A673 (cell line): ENCODE measurements around the gene CREB3L1. TPM values are rescaled to one million over a fixed set of nuclear protein-coding genes. Genes with fewer than 3 reads are reported as not detected.

Experiments
- BruUV-seq: library from RNA; stranded (reverse); fragments of 400-500 nt; replicated peaks from 2 replicates; lab custom pipeline; 2021; lab: Mats Ljungman, UMichigan
- CTCF ChIA-PET: fragments of 300-600 bp; sonication (Branson Sonifier 250); formaldehyde crosslinking; loops from one replicate; lab custom pipeline; 2022; ENCODE audit warnings: antibody characterized with exemption; lab: Charles Lee
- POLR2A ChIA-PET: fragments of 300-600 bp; sonication (Branson Sonifier 250); formaldehyde crosslinking; loops from one replicate; lab custom pipeline; 2022; ENCODE audit warnings: antibody characterized with exemption; ENCODE audit not compliant: low non-redundant PET; lab: Charles Lee
- DNase-seq: peaks from one replicate; pipeline ENCODE4 v3.0.0-alpha.2; 2015; ENCODE audit warnings: low spot score
- H3K27ac ChIP-seq: fragments of 200-600 bp; sonication (generic); 2 replicates; pipeline ENCODE4 v1.5.1; 2016; ENCODE audit warnings: mixed run types, low read depth, mild to moderate bottlenecking, mixed read lengths, antibody characterized with exemption, low read length; ENCODE audit not compliant: poor library complexity, severe bottlenecking
- H3K27me3 ChIP-seq: fragments of 200-600 bp; sonication (generic); replicated peaks from 2 replicates; pipeline ENCODE4 v1.6.1; 2017; ENCODE audit warnings: mixed run types, low read depth, mild to moderate bottlenecking, mixed read lengths, antibody characterized with exemption, low read length; ENCODE audit not compliant: insufficient read depth, poor library complexity
- H3K36me3 ChIP-seq: fragments of 200-600 bp; sonication (generic); 2 replicates; pipeline ENCODE4 v1.6.1; 2016; ENCODE audit warnings: mixed run types, mild to moderate bottlenecking, mixed read lengths, antibody characterized with exemption, low read length; ENCODE audit not compliant: insufficient read depth, poor library complexity, severe bottlenecking
- H3K4me1 ChIP-seq: fragments of 200-600 bp; sonication (generic); 2 replicates; pipeline ENCODE4 v1.6.1; 2017; ENCODE audit warnings: mixed run types, mild to moderate bottlenecking, mixed read lengths, antibody characterized with exemption, low read length; ENCODE audit not compliant: insufficient read depth, poor library complexity, severe bottlenecking
- H3K4me3 ChIP-seq: fragments of 200-600 bp; sonication (generic); 2 replicates; pipeline ENCODE4 v1.5.1; 2016; ENCODE audit warnings: low read depth, mixed run types, mild to moderate bottlenecking, mixed read lengths, low read length; ENCODE audit not compliant: poor library complexity, severe bottlenecking
- H3K9me3 ChIP-seq: fragments of 200-600 bp; sonication (generic); 2 replicates; pipeline ENCODE4 v1.6.1; 2016; ENCODE audit warnings: mixed run types, low read depth, mild to moderate bottlenecking, mixed read lengths, antibody characterized with exemption, low read length; ENCODE audit not compliant: poor library complexity, severe bottlenecking
- EZH2 ChIP-seq: fragments of 200-600 bp; sonication (generic); IDR thresholded peaks from 2 replicates; pipeline ENCODE4 v1.6.1; 2017; ENCODE audit warnings: borderline replicate concordance, low read depth, mild to moderate bottlenecking, mixed read lengths, antibody characterized with exemption, low read length; ENCODE audit not compliant: poor library complexity, severe bottlenecking
- intact Hi-C: fragments of 100-400 bp; cut with micrococcal nuclease; formaldehyde crosslinking; loops from one replicate; pipeline ENCODE4 v1.10.0; 2022; ENCODE audit not compliant: unreplicated experiment
- total RNA-seq: library from RNA; stranded (reverse); gene quantifications from 2 replicates; pipeline ENCODE4 v1.2.3, GENCODE V29; 2021
- TF ChIP-seq, protein P1 (sequence below): fragments of 300-800, 200-600 bp; sonication (generic); conservative IDR thresholded peaks from 2 replicates; pipeline ENCODE4 v1.5.1; 2017; ENCODE audit warnings: low read depth, mild to moderate bottlenecking, antibody characterized with exemption, low read length, moderate library complexity, mixed read lengths

Gene CREB3L1
- total RNA-seq, 1 experiment from 2014 or later, result 3.5 TPM

GRCh38 chr11:46249938-46250744 is 27.3 kb upstream of the CREB3L1 start:
- POLR2A ChIA-PET, result interaction anchor here (0.6 to 1.2 kb wide), 2 partner anchors 45 to 62 kb away, joined by 3 to 10 read pairs; no protein-coding TSS in a partner anchor
- no peak overlapping the region for H3K27ac ChIP-seq

GRCh38 chr11:46250745-46251052 is 26.8 kb upstream of the CREB3L1 start:
- no TSS peak for BruUV-seq
- Histone ChIP-seq H3K4me3 (no peak overlapping the region), H3K4me1 (peaks cover 6% of the 10 kb centered on the region)

More at GRCh38 chr11:46249938-46250744, 27.3 kb upstream of the CREB3L1 start:
- Histone ChIP-seq H3K36me3 (no peaks in the 10 kb centered on the region), H3K9me3 (no peaks in the 10 kb centered on the region), H3K4me1 (peaks cover 6% of the 10 kb centered on the region), H3K4me3 (no peak overlapping the region), H3K27me3 (no peaks in the 10 kb centered on the region)
- intact Hi-C loops, result loop anchor here (10.0 kb wide), 1 partner anchor 1615 kb away; no protein-coding TSS in a partner anchor
- CTCF ChIA-PET, result no interaction called here
- no peak for DNase-seq
- BruUV-seq, result no TSS peak
- TF ChIP-seq, protein P1, sequence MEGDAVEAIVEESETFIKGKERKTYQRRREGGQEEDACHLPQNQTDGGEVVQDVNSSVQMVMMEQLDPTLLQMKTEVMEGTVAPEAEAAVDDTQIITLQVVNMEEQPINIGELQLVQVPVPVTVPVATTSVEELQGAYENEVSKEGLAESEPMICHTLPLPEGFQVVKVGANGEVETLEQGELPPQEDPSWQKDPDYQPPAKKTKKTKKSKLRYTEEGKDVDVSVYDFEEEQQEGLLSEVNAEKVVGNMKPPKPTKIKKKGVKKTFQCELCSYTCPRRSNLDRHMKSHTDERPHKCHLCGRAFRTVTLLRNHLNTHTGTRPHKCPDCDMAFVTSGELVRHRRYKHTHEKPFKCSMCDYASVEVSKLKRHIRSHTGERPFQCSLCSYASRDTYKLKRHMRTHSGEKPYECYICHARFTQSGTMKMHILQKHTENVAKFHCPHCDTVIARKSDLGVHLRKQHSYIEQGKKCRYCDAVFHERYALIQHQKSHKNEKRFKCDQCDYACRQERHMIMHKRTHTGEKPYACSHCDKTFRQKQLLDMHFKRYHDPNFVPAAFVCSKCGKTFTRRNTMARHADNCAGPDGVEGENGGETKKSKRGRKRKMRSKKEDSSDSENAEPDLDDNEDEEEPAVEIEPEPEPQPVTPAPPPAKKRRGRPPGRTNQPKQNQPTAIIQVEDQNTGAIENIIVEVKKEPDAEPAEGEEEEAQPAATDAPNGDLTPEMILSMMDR, result no peak
- TF ChIP-seq EZH2, result no peak

DNA sequence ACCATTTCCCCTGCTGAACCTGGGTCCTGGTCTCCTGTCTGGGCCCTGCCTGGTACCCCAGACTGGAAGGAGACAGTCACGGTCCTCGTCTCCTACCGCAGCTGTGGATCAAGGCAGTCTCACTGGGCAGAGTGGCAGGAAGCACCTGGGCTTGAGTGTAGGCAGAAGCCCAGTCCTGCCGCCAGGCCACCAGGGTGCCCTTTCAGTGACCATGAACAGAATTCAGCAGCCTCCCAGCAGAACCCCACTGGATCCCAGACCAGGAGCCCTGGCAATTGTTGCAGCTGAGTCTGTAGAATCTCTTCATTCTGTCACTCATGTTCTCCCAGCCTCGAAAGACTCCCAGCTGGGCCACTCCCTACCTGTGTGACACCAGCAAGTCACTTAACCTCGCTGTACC is 25.5 kb upstream of the CREB3L1 start:
- H3K9me3 ChIP-seq, result no peaks in the 10 kb centered on the region
- ChIA-PET POLR2A (interaction anchor here (0.6 kb wide), 1 partner anchor 752 kb away, joined by 5 read pairs; no protein-coding TSS in a partner anchor), CTCF (no interaction called here)
- H3K4me1 ChIP-seq, result peaks cover 6% of the 10 kb centered on the region
- TF ChIP-seq, protein P1, result no peak
- TF ChIP-seq EZH2, result no peak
- no peaks in the 10 kb centered on the region for H3K36me3 ChIP-seq
- no peak overlapping the region for H3K4me3 ChIP-seq
- DNase-seq, result no peak
- no peaks in the 10 kb centered on the region for H3K27me3 ChIP-seq
- no peak overlapping the region for H3K27ac ChIP-seq
- no TSS peak for BruUV-seq
- intact Hi-C loops, result no loop called here

More at GRCh38 chr11:46250745-46251052, 26.8 kb upstream of the CREB3L1 start:
- Histone ChIP-seq H3K36me3 (no peaks in the 10 kb centered on the region), H3K27ac (no peak overlapping the region), H3K9me3 (no peaks in the 10 kb centered on the region), H3K27me3 (no peaks in the 10 kb centered on the region)
- no peak for DNase-seq
- TF ChIP-seq, protein P1, result no peak
- TF ChIP-seq EZH2, result no peak
- CTCF ChIA-PET, result no interaction called here
- intact Hi-C loops, result no loop called here
- POLR2A ChIA-PET, result no interaction called here
